Smooth muscle cell (in vitro differentiated cells): ENCODE results near the gene FIBCD1. TPM values are rescaled to one million over a fixed set of nuclear protein-coding genes. Genes with fewer than 3 reads are reported as not detected.

Experiments used
- DNase-seq: peaks from one replicate; lab custom pipeline; 2025; ENCODE audit not compliant: unreplicated experiment; lab: John Stamatoyannopoulos, UW
- H2AFZ ChIP-seq: fragments of 200-600 bp; sonication (generic); 2 replicates; pipeline ENCODE4 v1.6.0; 2016; ENCODE audit warnings: antibody characterized with exemption, low read depth, mild to moderate bottlenecking
- H3F3A ChIP-seq: fragments of 200-600 bp; sonication (generic); 2 replicates; pipeline ENCODE4 v1.6.0; 2017; ENCODE audit warnings: antibody characterized with exemption, low read depth
- H3K27ac ChIP-seq: fragments of 200-600 bp; sonication (generic); 2 replicates; pipeline ENCODE4 v1.5.1; 2016; ENCODE audit warnings: low read depth, mild to moderate bottlenecking
- H3K27me3 ChIP-seq: fragments of 200-600 bp; sonication (generic); 2 replicates; pipeline ENCODE4 v1.6.1; 2016; ENCODE audit warnings: low read depth, mild to moderate bottlenecking
- H3K36me3 ChIP-seq: fragments of 200-600 bp; sonication (generic); 2 replicates; pipeline ENCODE4 v1.5.1; 2016; ENCODE audit warnings: low read depth
- H3K4me1 ChIP-seq: fragments of 200-600 bp; sonication (generic); 2 replicates; pipeline ENCODE4 v1.5.1; 2016; ENCODE audit warnings: low read depth
- H3K4me2 ChIP-seq: fragments of 200-600 bp; sonication (generic); 2 replicates; pipeline ENCODE4 v1.6.0; 2016; ENCODE audit warnings: mild to moderate bottlenecking
- H3K4me3 ChIP-seq: fragments of 200-600 bp; sonication (generic); 2 replicates; pipeline ENCODE4 v1.5.1; 2016; ENCODE audit warnings: mild to moderate bottlenecking
- H3K79me2 ChIP-seq: fragments of 200-600 bp; sonication (generic); 2 replicates; pipeline ENCODE4 v1.6.0; 2016; ENCODE audit warnings: low read depth, mild to moderate bottlenecking
- H3K9ac ChIP-seq: fragments of 200-600 bp; sonication (generic); 2 replicates; pipeline ENCODE4 v1.6.0; 2016; ENCODE audit warnings: low read depth
- H3K9me3 ChIP-seq: fragments of 200-600 bp; sonication (generic); replicated peaks from 2 replicates; pipeline ENCODE4 v1.5.1; 2016; ENCODE audit warnings: low read depth
- H4K20me1 ChIP-seq: fragments of 200-600 bp; sonication (generic); 2 replicates; pipeline ENCODE4 v1.6.0; 2016; ENCODE audit warnings: low read depth
- CTCF ChIP-seq: fragments of 200-600 bp; sonication (generic); IDR thresholded peaks from 2 replicates; pipeline ENCODE4 v1.5.1; 2017; ENCODE audit warnings: borderline replicate concordance, mild to moderate bottlenecking, antibody characterized with exemption; ENCODE audit not compliant: insufficient read depth, poor library complexity, severe bottlenecking
- WGBS: methylation state at CpG from one replicate; pipeline ENCODE4 v1.1.7; 2016; ENCODE audit warnings: low lambda C conversion rate; 5-methylcytosine and 5-hydroxymethylcytosine counted together
- polyA plus RNA-seq: library from polyadenylated mRNA; unstranded; fragments of >200 nt; fragmentation: Nextera tagmentation; extraction: Ambion mirVana; gene quantifications from 2 replicates; pipeline ENCODE4 v1.2.1, GENCODE V29; 2016
- total RNA-seq: library from RNA; depleted of rRNA; stranded (reverse); fragments of >200 nt; gene quantifications from 2 replicates; pipeline ENCODE4 v1.2.3, GENCODE V29; 2014

Gene FIBCD1
- total and polyA plus RNA-seq, 2 experiments from 2014 or later, result 1.8 to 4.7 TPM

GRCh38 chr9:130860458-130861316, 78.4 kb downstream of the FIBCD1 start:
- Histone ChIP-seq H2AFZ (no peak overlapping the region), H3K4me2 (peak overlapping the region; percentile 62), H3K4me1 (peaks cover 14% of the 10 kb centered on the region), H3F3A (peaks cover 33% of the 10 kb centered on the region), H3K36me3 (peaks cover 3% of the 10 kb centered on the region), H3K9ac (peak overlapping the region; percentile 63), H3K4me3 (no peak overlapping the region), H3K27ac (peak overlapping the region; percentile 85), H3K27me3 (no peaks in the 10 kb centered on the region), H4K20me1 (peaks cover 90% of the 10 kb centered on the region), H3K79me2 (peaks cover 61% of the 10 kb centered on the region), H3K9me3 (no peaks in the 10 kb centered on the region)
- TF ChIP-seq CTCF, result peak; percentile 32
- WGBS, result 41% methylated on average over 28 of the region's 28 CpGs
- peak; percentile 47 for DNase-seq

GRCh38 chr9:130858739-130859705, 80.0 kb downstream of the FIBCD1 start:
- no peak for DNase-seq
- H3K9me3 ChIP-seq, result no peaks in the 10 kb centered on the region
- H2AFZ ChIP-seq, result no peak overlapping the region
- H3K4me2 ChIP-seq, result peak overlapping the region; percentile 54
- peaks cover 65% of the 10 kb centered on the region for H3K79me2 ChIP-seq
- H3K4me1 ChIP-seq, result peaks cover 14% of the 10 kb centered on the region
- no peak for TF ChIP-seq CTCF
- peaks cover 84% of the 10 kb centered on the region for H4K20me1 ChIP-seq
- peaks cover 33% of the 10 kb centered on the region for H3F3A ChIP-seq
- peak overlapping the region; percentile 77 for H3K9ac ChIP-seq
- H3K4me3 ChIP-seq, result no peak overlapping the region
- peaks cover 12% of the 10 kb centered on the region for H3K36me3 ChIP-seq
- 77% methylated on average over 20 of the region's 20 CpGs for WGBS
- H3K27me3 ChIP-seq, result no peaks in the 10 kb centered on the region
- H3K27ac ChIP-seq, result peak overlapping the region; percentile 95

- Histone ChIP-seq H3K9ac (peak overlapping the region; percentile 76), H3K36me3 (peaks cover 12% of the 10 kb centered on the region), H3K4me3 (no peak overlapping the region), H3K79me2 (peaks cover 66% of the 10 kb centered on the region), H3K9me3 (no peaks in the 10 kb centered on the region), H3K27me3 (no peaks in the 10 kb centered on the region), H4K20me1 (peaks cover 84% of the 10 kb centered on the region), H3F3A (peaks cover 33% of the 10 kb centered on the region), H3K27ac (peak overlapping the region; percentile 95), H3K4me2 (peak overlapping the region; percentile 54), H2AFZ (no peak overlapping the region), H3K4me1 (peaks cover 14% of the 10 kb centered on the region)
- DNase-seq, result no peak
- WGBS, result 35% methylated on average over 22 of the region's 22 CpGs
- no peak for TF ChIP-seq CTCF
These were observed 80.9 kb downstream of the FIBCD1 start for GRCh38 chr9:130857864-130858738.
